ENCODE measurements around the gene LPAR5.

Gene LPAR5

GRCh38 chr12:6652391-6652790, 16.6 kb upstream of the LPAR5 start (continued):
- TF ChIP-seq ZNF148 (tag by site-specific recombination; IDR thresholded peaks at IDR 0.05; ENCODE audit: borderline replicate concordance) (no peak), ZBTB17 (tag by site-specific recombination; IDR thresholded peaks at IDR 0.05) (no peak), EGR2 (tag by site-specific recombination; IDR thresholded peaks at IDR 0.05; ENCODE audit: low read depth) (no peak), ZSCAN16 (tag by site-specific recombination; IDR thresholded peaks at IDR 0.05) (no peak), KLF17 (tag by site-specific recombination; IDR thresholded peaks at IDR 0.05) (no peak), ZNF221 (tag by site-specific recombination; IDR thresholded peaks at IDR 0.05; ENCODE audit: borderline replicate concordance) (no peak), ZNF621 (tag by site-specific recombination; IDR thresholded peaks at IDR 0.05) (no peak), ZNF585B (tag by site-specific recombination; IDR thresholded peaks at IDR 0.05) (no peak), ZNF623 (tag by site-specific recombination; IDR thresholded peaks at IDR 0.05) (no peak), ZNF791 (tag by site-specific recombination; IDR thresholded peaks at IDR 0.05) (no peak), ZBTB1 (tag by site-specific recombination; IDR thresholded peaks at IDR 0.05) (no peak), MEIS1 (CRISPR knock-in tag; IDR thresholded peaks at IDR 0.05; ENCODE audit: borderline replicate concordance) (no peak)

- Histone ChIP-seq H3K4me1 (ENCODE audit: control insufficient read depth, insufficient read depth, low read length) (no peaks in the 10 kb centered on the region), H3K27ac (ENCODE audit: extremely low read depth, low read depth, low read length) (no peak overlapping the region), H3K36me3 (ENCODE audit: control insufficient read depth in 2 of 2, insufficient read depth in 1 of 2, low read length in 2 of 2) (peaks cover 12 to 58% of the 10 kb centered on the region in 2 experiments; a peak in 2 of 3 replicates), H3K4me3 (ENCODE audit: low read depth, low read length) (no peak overlapping the region), H3K9me3 (ENCODE audit: control insufficient read depth, insufficient read depth, low read depth, low read length) (no peaks in the 10 kb centered on the region)
- POLR2A ChIA-PET, result no interaction called here
- CTCF ChIA-PET, result no interaction called here
- TF ChIP-seq PRDM1 (tag by site-specific recombination; IDR thresholded peaks at IDR 0.05) (no peak), ZNF677 (tag by site-specific recombination; IDR thresholded peaks at IDR 0.05) (no peak), GLIS1 (tag by site-specific recombination; IDR thresholded peaks at IDR 0.05) (no peak), GFI1B (tag by site-specific recombination; IDR thresholded peaks at IDR 0.05) (no peak), ZNF433 (tag by site-specific recombination; IDR thresholded peaks at IDR 0.05; ENCODE audit: low read depth) (no peak), ZNF169 (tag by site-specific recombination; IDR thresholded peaks at IDR 0.05) (no peak), ZNF639 (tag by site-specific recombination; IDR thresholded peaks at IDR 0.05) (no peak), YY2 (tag by site-specific recombination; IDR thresholded peaks at IDR 0.05) (no peak), ZNF184 (tag by site-specific recombination; IDR thresholded peaks at IDR 0.05) (no peak), ZNF302 (tag by site-specific recombination; IDR thresholded peaks at IDR 0.05; ENCODE audit: low read depth) (no peak), ZNF654 (tag by site-specific recombination; IDR thresholded peaks at IDR 0.05; ENCODE audit: low read depth) (no peak), RBAK (tag by site-specific recombination; IDR thresholded peaks at IDR 0.05) (no peak), BCL11A (tag by site-specific recombination; IDR thresholded peaks at IDR 0.05; ENCODE audit: low read depth) (no peak), ZNF214 (tag by site-specific recombination; IDR thresholded peaks at IDR 0.05; ENCODE audit: borderline replicate concordance) (no peak), SP7 (tag by site-specific recombination; IDR thresholded peaks at IDR 0.05) (no peak), ZNF146 (tag by site-specific recombination; IDR thresholded peaks at IDR 0.05) (no peak), ZNF24 (tag by site-specific recombination; IDR thresholded peaks at IDR 0.05) (no peak), FEZF1 (tag by site-specific recombination; IDR thresholded peaks at IDR 0.05) (no peak), ZNF548 (tag by site-specific recombination; IDR thresholded peaks at IDR 0.05) (no peak)
Measured at GRCh38 chr12:6650832-6651231, 15.1 kb upstream of the LPAR5 start.
